Fibroblast of skin of left biceps (primary cell): Measurements from ENCODE around the gene CYS1.
"Not testable (repeated sequence)": the region's sequence is repeated elsewhere in the genome, so short reads cannot be mapped to it uniquely, and the experiment has no call there.

Source experiments
- DNase-seq, 2 experiments: peaks; one replicate each; pipeline ENCODE4 v3.0.0-alpha.2; 2013; ENCODE audit warnings: low read depth in 2 of 2

CYS1 gene

DNA sequence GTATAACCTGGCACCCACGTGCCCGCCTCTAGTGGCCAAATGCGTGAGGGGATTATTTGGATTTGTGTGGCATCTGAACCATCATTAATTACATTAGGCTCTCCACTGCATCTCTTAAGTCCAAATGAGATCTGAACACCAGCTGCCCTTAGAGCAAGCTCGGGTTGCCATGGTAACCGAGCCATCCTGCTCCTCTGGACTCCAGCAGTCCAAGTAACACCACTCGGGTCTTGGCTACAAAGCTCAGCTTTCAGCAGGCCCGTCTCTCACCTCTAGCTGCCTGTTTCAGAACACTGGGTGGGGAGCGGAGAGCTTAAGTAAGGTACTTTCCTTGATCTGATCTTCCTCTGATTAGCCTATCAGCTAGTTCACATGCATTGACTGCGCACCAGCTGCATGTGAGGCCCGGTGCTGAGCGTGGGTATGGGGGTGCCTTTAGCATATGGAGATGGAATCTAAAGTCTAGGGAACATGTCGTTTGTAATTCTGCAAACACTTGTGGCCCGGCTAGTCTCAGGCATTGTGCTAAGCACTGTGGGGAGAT lies 14.1 kb upstream of the CYS1 start:
- DNase-seq: no peak

DNA sequence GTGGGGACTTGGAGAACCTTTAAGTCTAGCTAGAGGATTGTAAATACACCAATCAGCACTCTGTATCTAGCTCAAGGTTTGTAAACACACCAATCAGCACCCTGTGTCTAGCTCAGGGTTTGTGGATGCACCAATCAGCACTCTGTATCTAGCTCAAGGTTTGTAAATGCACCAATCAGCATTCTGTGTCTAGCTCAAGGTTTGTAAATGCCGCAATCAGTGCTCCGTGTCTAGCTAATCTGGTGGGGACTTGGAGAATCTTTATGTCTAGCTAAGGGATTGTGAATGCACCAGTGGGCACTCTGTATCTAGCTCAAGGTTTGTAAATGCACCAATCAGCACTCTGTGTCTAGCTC lies 11.7 kb upstream of the CYS1 start:
- DNase-seq: not testable (repeated sequence)

DNA sequence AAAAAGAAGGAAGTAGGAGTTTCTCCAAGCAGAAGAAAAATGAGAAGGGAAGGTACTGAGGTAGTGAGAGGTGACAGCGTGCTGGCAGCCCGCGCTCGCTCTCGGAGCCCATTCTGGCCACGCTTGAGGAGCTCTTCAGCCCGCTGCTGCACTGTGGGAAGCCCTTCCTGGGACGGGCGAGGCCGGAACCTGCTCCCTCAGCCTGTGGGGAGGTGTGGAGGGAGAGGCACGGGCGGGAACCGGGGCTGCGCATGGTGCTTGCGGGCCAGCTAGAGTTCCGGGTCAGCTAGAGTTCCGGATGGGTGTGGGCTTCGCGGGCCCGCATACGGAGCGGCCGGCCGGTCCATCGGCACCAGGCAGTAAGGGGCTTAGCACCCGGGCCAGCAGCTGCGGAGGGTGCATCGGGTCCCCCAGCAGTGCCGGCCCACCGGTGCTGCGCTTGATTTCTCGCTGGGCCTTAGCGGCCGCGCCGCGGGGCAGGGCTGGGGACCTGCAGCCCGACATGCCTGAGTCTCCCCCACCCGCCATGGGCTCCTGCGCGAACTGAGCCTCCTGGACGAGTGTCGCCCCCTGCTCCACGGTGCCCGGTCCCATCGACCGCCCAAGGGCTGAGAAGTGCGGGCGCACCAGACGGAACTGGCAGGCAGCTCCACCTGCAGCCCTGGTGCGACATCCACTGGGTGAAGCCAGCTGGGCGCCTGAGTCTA lies 11.1 kb upstream of the CYS1 start:
- no peak for DNase-seq

DNA sequence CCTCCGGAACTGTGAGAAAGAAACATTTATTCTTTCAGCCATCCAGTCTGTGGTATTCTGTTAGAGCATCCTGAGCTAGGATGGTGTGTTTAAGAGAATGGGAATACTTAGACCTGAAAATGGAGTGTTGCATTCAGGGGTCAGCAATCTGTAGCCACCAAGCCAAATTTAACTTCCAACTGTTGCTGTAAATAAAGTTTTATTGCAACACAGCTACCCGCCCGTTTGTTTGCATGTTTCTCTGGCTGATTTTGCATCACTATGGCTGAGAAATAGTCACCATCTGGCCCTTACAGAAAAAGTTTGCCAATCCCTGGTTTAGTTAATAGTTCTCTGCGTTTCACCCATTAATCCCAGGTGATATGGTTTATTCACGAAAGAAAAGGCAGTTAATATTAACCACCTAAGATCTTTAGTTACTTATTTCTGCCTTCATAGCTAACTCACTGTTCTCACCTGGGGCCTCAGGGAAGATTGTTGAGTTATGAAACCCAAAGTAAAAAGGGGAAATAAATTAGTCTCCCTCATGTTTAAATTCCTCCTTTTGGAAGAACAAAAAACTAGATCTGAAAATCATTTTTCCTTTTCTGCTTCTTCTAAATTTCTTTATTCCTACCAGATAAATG lies 9.5 kb upstream of the CYS1 start:
- no peak for DNase-seq

DNA sequence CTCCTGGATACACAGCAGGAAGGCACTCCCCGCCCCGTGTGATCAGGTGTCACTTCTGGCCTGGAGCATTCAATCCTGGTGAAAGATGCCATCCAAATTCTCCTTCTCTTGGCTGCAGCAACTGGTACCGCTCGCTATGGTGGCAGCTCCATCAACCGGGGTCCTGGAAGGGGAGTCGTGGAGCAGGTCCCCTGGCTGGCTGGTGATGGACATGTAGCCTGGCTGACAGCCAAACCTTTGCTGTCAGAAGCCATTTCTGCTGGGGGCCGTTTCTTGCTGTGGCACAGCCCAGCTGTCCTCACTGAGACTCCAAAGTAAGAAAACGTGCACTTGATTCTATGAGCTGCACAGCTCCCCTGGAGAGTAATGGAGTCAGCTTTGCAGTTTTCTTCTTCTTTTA lies 7.1 kb upstream of the CYS1 start:
- DNase-seq: no peak

DNA sequence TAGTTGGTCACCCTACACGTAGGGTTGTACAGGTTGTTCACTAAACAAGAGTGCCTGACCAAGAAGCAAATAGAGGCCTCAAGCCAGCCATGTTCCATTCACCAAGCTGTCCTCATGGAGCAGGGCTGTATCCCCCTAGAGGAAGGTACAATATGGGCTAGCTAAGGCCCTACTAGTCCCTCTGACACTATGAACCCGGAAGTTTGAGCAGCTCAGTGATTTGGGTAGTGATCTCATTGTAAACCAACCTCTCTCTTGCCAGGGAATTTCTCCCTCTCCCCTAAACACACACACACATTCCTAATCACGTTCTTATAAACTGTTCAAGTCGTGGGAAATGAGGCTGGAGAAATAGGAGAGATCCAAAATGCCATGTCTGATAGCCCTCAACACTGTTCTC lies 6.7 kb upstream of the CYS1 start:
- DNase-seq: no peak

DNA sequence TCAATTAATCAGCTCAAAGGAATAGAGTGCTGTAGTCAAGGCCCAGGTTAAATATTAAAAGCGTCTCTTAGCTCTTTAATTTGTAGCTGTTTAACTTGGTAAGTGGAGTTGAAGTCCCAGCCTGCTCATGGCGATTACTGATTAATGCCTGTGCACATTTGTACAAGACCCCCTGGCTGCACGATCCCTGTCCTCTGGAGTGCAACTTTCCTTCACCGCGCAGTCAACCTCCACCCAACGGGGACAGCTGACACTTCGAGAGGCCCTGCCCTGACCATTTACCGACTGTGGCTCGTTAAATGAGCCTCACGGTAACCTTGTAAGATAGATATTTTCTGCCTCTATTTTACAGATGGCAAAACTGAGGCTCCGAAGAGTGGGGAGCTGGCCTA lies 5.5 kb upstream of the CYS1 start:
- no peak for DNase-seq

DNA sequence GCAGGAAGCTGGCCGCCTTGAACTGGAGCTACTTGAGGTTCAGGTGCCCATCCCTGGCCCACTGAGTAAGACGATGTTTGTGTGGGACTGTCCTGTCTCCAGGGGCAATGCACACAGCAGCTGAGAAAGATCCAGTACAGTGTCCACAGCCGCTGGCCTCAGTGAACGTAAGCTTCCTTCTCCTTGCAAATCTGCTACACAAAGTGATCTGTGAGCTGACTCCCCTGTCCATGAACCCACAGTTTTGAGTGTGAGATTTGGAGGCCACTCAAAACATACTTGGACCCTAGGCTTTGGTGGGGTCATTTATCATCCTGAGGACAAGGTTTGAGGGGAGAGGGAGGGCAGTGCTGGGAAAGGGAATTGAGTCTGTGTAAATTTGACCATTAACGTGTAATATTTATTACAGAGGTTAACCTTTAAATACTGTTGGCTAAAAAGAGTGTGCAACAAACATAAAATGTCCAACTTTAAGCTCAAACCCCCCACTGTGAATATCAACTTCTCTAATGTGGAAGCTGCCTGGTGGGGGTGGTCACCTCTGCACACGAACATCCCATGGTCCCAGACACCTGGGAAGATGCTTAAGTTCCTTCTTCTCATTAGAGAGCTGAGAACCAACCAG lies 4.9 kb upstream of the CYS1 start:
- no peak for DNase-seq

DNA sequence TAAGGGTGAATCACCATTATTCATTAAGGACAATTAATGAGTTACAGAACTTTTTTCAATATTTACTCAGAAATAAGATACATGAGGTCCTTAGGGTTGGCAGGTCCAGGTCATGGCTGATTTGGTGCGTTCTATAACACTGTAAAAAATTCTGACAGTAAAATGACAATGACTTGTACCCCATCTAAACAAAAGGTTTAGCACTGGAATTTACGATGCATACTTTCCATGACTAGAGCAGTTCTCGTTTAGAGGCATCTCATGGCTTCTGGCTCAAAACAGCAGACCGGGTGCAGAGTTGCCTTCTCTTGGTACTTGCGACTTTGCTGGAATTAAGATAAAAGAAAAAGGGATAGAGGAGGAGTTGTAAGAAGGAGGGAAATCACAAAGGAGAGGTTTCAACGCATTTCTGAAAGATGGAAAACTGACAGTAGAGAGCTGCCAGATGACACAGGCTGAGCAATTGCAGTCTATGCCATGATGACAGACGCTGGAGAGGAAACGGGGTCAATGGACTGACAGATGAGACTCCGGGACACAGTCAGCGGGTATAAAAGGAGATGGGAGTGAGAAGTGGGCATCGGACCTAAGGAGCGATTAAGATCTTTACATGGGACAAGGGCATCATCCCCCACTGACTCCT lies 4.1 kb upstream of the CYS1 start:
- no peak for DNase-seq

DNA sequence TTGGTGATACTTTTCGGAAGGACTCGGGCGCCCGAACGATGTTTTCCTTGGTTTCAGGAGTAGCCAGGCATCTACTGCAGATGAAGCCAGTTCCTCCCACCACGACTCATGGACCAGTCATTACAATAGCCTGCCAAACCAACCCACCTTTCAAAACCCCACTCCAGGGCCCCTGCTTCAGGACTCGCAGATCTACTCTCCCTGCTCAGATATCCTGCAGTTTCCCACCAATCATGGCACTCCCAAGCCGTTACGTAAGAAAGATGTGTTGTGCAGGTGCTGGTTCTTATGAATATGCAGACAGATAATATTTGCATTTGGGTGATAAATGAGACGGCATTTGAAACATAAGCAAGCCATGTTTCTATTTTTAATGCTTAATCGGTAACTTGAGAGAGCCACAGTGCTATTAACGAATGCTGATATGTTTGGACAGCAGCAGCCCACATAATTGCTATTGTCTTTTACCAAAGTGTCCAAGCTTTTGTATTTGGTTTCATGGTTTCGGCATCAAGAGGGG lies 3.5 kb upstream of the CYS1 start:
- no peak for DNase-seq

DNA sequence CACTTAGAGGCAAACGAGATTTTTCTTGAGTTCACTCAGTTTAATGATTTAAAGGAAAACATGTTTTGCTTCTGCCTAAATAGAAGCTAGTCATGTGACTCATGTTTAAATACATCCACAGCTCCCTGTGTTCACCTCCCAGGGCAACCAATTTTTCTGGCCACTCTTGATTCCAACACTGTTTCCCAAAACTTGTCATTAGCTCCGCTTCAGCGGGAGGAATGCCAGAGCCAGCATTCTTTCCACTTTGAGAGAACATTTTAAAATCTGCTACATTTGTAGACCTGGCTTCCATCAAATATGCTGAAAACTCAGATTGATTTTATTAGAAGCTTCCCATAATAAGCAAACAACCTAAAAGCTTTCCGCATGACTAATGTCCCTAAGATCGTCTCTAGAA lies 2.8 kb upstream of the CYS1 start:
- no peak for DNase-seq

DNA sequence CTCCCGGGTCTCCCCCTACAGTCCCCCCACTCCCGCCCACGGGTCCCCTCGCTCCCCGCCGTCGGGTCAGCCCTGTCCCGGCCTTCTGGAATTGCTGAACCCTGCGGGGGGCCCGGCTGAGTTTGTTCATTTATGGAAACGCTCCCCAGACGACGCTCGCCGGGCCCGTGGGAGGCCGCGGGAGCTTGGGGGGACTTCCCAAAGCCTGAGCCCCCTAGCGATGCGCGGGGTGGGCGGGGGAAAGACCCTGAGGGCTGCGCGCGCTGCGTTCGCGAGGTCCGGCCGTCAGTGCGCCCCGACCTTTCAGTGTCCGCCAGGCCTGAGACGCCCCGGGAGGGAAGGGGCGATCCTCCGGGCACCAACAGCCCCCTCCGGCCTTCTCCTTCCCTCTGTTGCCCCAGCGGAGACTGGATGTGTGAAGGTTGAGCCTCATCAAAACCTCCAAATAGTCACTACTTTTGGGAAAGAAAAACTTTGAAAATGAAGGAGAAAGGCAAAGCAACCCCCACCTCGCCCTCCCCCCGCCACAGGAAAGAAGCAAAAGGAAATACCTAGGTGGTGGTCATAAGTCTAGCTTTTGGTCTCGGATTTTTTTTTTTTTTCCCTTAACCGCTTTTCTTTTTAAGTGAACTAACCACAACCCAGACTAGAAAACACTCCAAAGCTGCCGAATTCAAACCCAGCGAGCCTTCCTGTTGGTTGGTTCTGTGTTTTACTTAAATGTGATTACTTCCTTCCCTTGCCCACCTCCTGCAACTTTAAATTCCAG lies 509 bp upstream of the CYS1 start:
- DNase-seq: no peak

DNA sequence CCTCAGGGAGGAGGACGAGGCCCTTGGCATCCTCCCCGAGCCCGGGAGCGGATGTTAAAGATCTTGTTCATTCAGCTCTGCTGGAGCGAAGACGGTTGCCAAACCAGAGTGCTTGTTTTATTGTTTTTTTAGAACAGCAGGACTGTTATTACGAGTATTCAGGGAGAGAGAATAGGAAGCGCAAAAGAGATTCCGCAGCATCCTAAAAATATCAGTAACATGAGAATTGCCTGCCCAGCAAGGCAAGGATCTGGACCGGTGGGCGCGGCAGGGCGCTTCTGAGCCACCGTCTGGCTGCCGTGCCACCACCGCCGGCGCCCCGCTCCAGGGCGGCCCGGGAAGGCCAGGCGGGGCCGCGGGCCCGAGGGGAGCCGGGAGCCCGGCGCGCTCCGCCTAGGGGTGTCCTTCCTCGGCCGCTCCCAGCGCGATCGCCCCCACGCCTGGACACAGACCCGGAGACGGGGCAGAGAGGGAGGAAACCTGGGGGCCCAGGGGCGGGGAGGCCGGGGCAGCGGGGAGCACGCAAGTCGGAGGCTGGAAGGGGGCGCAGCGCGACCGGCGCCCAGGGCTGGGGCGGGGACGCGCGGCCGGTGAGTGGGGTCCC lies 843 bp downstream of the CYS1 start:
- DNase-seq: peak in 1 of 2 experiments; percentile 28

DNA sequence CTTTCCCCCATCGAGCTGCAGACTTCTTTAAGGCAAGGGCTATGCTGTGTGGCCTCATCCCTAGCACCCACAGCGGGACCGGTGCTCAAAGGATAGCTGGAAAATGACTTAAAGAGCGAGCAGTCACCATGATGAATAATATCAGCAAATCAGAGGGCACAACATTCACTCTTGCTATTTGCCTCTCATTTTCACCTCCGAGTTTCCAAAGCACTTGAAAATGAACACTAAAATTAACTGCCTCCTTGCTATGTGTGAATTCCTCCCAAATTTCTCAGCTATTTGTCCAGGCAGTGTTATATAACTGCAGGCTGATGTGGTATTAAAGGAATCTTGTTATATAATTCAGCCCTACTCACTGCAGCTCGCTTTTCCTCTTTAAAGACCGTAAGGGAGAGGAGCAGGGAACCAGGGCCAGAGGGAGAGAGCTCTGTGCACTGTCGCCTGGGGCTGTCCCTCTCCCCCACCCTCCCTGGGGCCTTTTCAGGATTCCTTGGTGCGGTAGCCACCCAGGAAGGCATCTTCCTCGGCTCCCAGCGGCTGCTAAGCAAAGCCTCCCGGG lies 1.4 kb downstream of the CYS1 start:
- no peak for DNase-seq

DNA sequence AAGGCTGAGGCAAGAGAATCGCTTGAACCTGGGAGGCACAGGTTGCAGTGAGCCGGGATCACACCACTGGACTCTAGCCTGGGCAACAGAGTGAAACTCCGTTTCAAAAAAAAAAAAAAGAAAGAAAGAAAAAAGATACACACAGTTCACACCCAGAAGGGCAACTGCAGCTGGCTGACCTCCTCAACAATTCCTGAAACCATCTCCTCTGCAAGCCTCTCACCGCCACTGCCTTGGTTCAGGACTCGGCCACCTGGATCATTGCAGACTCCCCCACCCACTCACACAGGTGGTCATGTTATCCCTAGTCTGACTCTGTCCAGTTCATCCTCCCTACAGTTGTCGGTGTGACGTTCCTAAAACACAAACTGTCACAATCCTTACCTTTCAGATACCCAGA lies 2.2 kb downstream of the CYS1 start:
- no peak for DNase-seq

DNA sequence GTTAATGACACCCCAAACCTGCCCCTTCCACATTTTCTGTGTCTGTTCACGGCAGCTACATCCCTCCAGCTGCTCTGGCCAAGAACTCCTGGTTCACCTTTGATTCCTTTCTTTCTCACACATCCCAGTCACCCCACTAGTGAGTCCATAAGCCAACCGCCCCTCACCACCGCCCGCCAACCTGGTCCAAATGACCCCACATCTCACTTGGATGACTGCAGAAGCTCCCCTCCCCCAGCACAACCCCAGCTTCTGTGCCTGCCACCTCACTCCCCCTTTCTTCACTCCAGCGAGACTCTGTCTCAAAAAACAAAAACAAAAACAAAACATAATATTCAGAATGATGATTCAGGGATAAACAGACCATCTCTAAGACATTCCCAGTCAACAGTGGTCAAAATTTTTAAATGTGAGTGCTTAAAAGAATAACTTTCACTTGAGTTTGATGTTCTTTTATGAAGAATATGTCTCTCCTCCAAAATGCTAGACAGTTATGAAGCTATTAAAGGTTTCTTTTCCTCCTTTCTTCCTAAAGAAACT lies 3.2 kb downstream of the CYS1 start:
- no peak for DNase-seq

DNA sequence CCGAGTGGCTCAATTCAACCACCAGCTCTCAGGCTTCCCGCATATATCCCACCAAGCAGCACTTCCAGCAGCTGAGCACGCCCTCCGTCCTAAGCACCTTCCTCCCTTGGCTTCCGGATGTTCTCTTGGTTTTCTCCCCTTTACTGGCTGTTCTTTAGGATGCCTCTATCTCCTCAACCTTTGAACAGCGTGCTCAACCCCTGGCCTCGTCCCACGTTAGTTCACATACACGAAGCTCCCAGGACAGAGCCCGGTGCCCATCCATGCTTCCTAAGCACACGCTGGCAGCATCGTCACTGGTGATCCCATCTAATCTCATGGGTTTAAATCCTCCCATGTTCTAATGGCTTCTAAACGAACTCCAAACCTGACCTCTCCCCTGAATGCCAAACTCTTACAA lies 3.7 kb downstream of the CYS1 start:
- no peak for DNase-seq

DNA sequence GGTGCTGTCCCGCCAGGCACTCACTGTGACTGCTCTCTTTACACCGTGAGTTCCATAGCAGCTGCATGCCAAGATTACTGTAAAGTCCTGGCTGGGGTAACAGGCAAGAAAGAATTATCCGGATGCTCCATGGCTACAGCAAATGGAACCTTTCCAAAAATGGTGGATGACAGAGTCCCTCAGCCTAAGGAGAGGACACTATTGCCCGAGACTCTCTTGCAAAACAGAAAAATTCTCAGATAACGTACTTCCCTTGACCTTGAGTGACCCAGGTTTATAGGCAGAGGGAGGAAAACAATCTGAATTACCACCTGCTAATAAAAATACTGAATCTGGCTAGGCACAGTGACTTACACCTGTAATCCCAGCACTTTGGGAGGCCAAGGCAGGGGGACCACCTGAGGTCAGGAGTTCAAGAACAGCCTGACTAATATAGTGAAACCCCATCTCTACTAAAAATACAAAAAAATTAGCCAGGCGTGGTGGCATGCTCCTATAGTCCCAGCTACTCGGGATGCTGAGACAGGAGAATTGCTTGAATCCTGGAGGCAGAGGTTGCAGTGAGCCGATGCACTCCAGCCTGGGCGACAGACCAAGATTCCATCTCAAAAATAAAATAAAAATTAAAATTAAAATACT lies 4.5 kb downstream of the CYS1 start:
- no peak for DNase-seq

DNA sequence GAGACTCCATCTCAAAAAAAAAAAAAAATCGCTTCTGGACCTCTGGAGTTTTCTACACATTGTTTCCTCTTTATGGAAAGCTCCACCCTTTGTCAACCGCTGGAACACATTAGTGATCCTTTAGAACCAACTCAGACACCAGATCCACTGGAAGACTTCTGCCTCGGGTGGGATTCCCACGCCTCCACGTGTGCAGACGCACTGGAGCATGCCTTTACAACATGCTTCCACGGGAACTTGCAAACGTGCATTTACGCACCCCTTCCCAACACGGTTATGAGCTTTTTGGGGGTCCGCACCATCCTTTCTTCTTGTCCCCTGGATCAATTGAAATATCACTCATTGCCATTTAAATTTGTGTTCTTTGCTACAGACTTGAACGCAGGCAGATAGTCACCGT lies 5.1 kb downstream of the CYS1 start:
- DNase-seq: no peak

DNA sequence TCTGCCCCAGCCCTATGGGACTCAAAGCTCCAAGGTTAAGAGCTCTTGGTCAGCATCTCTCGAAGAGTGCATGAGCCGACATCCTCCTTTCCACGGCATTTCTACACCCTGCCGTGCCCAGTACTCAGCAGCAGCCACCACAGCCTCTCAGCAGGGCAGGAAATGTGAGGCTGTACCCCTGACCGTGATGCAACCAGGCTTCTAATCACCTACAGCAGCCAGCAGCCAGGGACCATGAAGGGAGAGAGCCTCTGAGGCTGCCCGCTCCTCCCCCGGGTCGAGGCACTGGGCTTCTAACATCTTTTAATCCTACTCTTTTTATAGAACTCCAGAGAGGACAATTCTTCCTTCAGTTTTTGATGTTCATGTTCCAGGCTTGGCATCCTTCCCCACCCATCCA lies 6.5 kb downstream of the CYS1 start:
- no peak for DNase-seq
